ENCODE results near the gene ARID2.

The ARID2 gene

DNA sequence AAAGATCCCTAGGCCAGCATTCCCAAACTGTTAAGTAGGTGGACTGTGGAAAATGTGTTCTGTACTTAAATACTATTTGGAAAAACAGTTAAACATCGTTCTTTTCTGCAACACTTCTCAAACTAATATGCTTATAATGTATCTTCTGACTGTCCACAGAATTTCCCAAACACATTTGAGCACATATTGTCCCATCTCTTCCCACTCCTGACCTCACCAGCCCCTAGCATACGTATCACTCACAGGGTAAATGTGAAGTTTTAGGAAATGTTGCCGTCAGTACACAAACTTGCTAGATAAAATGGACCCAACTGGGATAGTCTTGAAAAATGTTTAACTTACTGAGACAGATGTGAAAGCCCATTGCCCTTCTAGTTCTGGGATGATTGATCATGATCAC, 27.7 kb downstream of the ARID2 start:
- H3K4me1 Mint-ChIP-seq (ENCODE audit: low read depth): peaks cover 13% of the 10 kb centered on the region
- H3K36me3 Mint-ChIP-seq (ENCODE audit: low read depth): peaks cover 16% of the 10 kb centered on the region
- H3K27ac Mint-ChIP-seq: no peak overlapping the region
- no peak for DNase-seq (ENCODE audit: low spot score)
- no peaks in the 10 kb centered on the region for H3K27me3 Mint-ChIP-seq (ENCODE audit: low read depth)
- no peak overlapping the region for H3K4me3 Mint-ChIP-seq
- no peaks in the 10 kb centered on the region for H3K9me3 Mint-ChIP-seq

DNA sequence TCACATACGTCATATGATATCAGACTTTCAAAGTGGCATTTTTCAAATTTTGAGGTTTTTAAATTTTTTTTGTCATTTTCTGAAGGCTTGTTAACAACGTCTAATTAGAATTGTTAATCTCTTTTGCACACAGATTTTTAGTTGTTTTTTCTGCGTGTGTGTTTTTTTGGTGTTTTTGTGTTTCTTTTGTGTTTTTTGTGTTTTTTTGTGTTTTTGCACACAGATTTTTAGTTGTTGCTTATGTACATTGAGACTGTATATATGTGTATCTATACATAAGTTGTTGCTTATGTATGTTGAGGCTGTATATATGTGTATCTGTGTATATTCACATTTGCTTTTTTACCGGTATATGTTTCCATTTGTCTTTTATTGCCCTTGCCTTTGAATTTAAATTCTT, 30.8 kb downstream of the ARID2 start:
- H3K9me3 Mint-ChIP-seq: no peaks in the 10 kb centered on the region
- H3K36me3 Mint-ChIP-seq (ENCODE audit: low read depth): peaks cover 7% of the 10 kb centered on the region
- no peak for DNase-seq (ENCODE audit: low spot score)
- H3K27ac Mint-ChIP-seq: no peak overlapping the region
- no peaks in the 10 kb centered on the region for H3K27me3 Mint-ChIP-seq (ENCODE audit: low read depth)
- H3K4me1 Mint-ChIP-seq (ENCODE audit: low read depth): peaks cover 12% of the 10 kb centered on the region
- no peak overlapping the region for H3K4me3 Mint-ChIP-seq

DNA sequence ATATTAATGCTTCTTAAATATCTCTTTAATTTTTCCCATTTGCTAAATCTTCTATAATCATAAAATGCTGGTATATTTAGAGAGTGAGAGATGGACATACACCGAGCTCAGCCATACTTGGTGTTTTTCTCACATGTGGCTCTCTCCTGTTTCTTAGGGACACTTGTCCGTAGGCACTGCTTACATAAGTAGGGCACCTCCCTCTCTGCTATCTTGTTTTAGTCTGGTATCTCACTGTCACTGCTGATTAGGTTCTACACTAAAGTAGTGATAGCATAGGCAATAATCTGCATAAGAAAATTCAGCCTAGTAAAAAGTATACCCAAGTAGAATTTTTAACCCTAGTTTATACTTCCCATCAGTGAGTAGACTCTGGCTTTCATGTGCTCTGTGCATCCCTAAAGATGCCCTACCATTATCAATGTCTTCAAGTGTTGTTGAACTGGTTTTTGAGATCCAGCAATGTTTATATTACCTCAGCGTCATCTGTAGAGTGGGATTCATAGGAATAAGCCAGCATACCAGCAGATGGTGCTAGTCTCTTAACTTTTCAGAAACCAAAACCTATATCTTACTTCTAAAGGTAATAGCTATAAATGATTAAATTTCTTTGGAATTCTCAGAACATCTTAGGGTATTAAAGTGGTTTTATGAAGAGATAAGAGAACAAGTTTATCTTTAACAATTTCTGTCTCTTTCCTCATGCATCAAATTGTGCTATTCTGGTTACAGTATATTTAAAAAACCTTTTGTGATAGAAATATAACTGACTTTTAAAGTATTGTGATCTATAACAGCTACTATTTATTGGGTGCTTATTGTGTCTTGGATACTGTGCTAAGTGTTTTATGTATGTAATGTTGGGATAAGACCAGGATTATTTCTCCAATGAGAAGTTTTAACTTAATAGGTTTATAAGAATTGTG, 32.9 kb downstream of the ARID2 start:
- peaks cover 10% of the 10 kb centered on the region for H3K36me3 Mint-ChIP-seq (ENCODE audit: low read depth)
- DNase-seq (ENCODE audit: low spot score): no peak
- H3K27ac Mint-ChIP-seq: no peak overlapping the region
- no peaks in the 10 kb centered on the region for H3K27me3 Mint-ChIP-seq (ENCODE audit: low read depth)
- no peak overlapping the region for H3K4me3 Mint-ChIP-seq
- peaks cover 9% of the 10 kb centered on the region for H3K4me1 Mint-ChIP-seq (ENCODE audit: low read depth)
- no peaks in the 10 kb centered on the region for H3K9me3 Mint-ChIP-seq

DNA sequence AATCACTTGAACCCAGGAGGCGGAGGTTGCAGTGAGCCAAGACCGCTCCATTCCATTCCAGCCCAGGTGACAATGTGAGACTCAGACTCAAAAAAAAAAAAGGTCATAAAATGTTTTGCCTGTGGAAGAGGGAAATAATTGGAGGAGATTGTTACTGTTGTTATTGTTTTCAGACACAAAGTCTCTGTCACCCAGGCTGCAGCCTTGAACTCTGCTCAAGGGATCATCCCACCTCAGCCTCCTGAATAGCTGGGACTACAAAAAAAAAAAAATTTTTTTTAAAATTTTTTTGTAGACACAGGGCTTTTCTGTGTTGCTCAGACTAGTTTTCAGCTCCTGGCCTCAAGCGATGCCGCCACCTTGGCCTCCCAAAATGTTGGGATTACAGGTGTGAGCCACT, 33.9 kb downstream of the ARID2 start:
- Mint-ChIP-seq H3K4me1 (ENCODE audit: low read depth) (peaks cover 10% of the 10 kb centered on the region), H3K36me3 (ENCODE audit: low read depth) (peaks cover 16% of the 10 kb centered on the region), H3K9me3 (no peaks in the 10 kb centered on the region), H3K4me3 (no peak overlapping the region), H3K27me3 (ENCODE audit: low read depth) (no peaks in the 10 kb centered on the region), H3K27ac (no peak overlapping the region)
- DNase-seq (ENCODE audit: low spot score): no peak

DNA sequence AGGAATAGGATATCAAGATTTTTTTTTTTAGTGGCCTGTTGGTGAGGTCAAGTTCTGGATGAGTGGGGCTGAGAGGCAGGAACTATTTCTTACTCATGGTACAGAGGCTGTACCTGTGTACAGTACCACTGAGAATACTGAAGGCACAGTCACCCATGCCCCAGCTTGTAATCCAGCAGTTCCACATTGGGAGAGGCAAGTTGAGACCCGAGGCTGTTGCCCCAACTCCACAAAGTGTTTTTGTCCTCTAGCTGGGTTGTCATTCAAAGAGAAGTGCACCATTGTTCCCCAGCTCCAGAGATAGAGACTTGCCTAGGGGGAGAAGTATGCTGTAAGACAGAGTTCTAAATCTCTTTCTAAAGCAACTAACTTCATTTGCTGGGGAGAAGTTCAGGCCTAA, 38.7 kb downstream of the ARID2 start:
- Mint-ChIP-seq H3K4me3 (no peak overlapping the region), H3K27me3 (ENCODE audit: low read depth) (no peaks in the 10 kb centered on the region), H3K36me3 (ENCODE audit: low read depth) (peaks cover 29% of the 10 kb centered on the region), H3K27ac (no peak overlapping the region), H3K4me1 (ENCODE audit: low read depth) (peaks cover 6% of the 10 kb centered on the region), H3K9me3 (peaks cover 10% of the 10 kb centered on the region)
- no peak for DNase-seq (ENCODE audit: low spot score)

DNA sequence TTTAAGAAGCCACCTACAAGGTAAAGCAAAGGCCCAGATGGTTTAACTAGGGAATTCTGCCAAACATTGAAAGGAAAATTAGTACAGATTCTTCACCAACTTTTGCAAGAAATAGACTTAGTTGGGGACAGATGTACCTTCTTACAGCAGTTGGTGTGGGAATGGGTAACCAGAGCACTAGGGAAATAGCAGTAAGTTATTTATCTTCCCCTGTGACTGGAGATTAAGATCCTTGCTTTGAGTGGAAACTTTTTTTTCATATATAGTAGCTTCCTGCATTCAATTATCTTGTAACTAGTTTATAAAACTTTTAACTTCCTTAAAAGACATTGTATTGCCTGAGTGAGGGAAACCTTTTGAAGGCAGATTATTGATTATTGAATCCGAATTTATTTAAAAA, 44.2 kb downstream of the ARID2 start:
- no peak overlapping the region for H3K4me3 Mint-ChIP-seq
- H3K9me3 Mint-ChIP-seq: peaks cover 8% of the 10 kb centered on the region
- no peak overlapping the region for H3K27ac Mint-ChIP-seq
- no peak for DNase-seq (ENCODE audit: low spot score)
- peaks cover 9% of the 10 kb centered on the region for H3K4me1 Mint-ChIP-seq (ENCODE audit: low read depth)
- peaks cover 11% of the 10 kb centered on the region for H3K36me3 Mint-ChIP-seq (ENCODE audit: low read depth)
- H3K27me3 Mint-ChIP-seq (ENCODE audit: low read depth): no peaks in the 10 kb centered on the region

DNA sequence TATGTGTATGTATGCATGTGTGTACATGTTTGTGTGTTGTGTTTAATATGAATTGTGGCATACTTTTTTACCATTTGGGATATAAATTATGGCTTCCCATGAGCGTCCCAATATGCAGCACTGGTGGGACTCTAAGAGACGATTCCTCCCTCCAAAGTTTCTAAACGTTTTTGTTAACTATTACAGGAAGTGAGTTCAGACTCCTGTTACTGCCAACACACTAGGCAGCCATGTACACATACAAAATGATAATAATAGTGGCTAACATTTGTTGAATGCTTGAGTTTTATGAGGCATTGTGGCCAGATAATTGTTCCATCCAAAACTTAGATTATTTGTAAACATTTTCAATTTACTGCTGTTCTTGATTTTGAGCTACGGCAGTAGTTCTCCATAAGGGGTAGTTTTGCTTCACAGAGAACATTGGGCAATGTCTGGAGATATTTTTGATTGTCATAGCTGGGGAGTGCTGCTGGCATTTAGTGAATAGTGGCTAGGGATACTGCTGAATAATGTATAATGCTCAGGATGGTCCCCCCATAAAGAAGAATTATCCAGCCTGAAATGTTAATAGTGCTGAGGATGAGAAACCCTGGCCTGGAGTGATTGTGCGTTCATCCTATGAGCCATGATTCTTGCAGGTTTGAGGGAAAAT, 45.1 kb downstream of the ARID2 start:
- H3K4me1 Mint-ChIP-seq (ENCODE audit: low read depth): peaks cover 9% of the 10 kb centered on the region
- H3K27me3 Mint-ChIP-seq (ENCODE audit: low read depth): no peaks in the 10 kb centered on the region
- H3K27ac Mint-ChIP-seq: no peak overlapping the region
- no peak for DNase-seq (ENCODE audit: low spot score)
- H3K36me3 Mint-ChIP-seq (ENCODE audit: low read depth): peaks cover 4% of the 10 kb centered on the region
- peaks cover 2% of the 10 kb centered on the region for H3K9me3 Mint-ChIP-seq
- H3K4me3 Mint-ChIP-seq: no peak overlapping the region

DNA sequence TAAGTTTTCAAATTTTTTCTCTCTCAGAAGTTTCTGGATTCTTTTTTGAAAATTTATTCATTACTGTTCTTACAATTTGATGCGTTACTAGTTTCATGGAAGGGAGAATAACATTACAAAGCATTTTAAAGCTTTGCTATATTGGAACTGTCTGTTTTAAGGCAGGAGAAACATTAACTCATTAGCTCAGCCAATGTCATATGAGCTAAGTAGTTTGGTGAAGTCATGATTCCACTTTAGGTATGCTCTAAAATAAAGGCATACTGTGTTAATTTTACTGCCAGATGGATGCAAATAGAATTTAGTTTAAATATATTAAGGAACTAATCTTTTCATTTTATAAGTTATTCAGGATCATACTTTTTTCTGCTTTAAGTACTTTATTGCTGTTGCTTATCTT, 46.0 kb downstream of the ARID2 start:
- Mint-ChIP-seq H3K4me1 (ENCODE audit: low read depth) (peaks cover 9% of the 10 kb centered on the region), H3K36me3 (ENCODE audit: low read depth) (peaks cover 3% of the 10 kb centered on the region), H3K27me3 (ENCODE audit: low read depth) (no peaks in the 10 kb centered on the region), H3K4me3 (no peak overlapping the region), H3K27ac (no peak overlapping the region), H3K9me3 (no peaks in the 10 kb centered on the region)
- DNase-seq (ENCODE audit: low spot score): no peak

DNA sequence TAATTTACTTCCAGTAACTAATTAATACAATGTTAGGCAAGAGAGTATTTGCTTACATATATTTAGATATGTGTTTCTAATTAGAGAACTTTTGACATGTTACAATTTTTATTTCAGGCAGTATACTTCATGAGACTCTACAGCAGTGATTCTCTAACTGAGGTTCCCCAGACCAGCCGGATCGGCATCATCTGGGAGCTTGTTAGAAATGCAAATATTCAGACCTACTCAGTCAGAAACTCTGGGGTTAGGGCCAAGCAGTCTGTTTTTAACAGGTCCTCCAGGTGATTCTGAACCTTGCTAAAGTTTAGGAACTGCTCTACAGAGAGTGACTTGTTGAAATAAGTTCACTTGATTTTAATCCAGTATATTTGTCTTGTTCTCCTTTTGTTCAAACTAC, 46.5 kb downstream of the ARID2 start:
- Mint-ChIP-seq H3K36me3 (ENCODE audit: low read depth) (peaks cover 3% of the 10 kb centered on the region), H3K27me3 (ENCODE audit: low read depth) (no peaks in the 10 kb centered on the region), H3K4me1 (ENCODE audit: low read depth) (peaks cover 9% of the 10 kb centered on the region), H3K9me3 (no peaks in the 10 kb centered on the region), H3K27ac (no peak overlapping the region), H3K4me3 (no peak overlapping the region)
- DNase-seq (ENCODE audit: low spot score): no peak

DNA sequence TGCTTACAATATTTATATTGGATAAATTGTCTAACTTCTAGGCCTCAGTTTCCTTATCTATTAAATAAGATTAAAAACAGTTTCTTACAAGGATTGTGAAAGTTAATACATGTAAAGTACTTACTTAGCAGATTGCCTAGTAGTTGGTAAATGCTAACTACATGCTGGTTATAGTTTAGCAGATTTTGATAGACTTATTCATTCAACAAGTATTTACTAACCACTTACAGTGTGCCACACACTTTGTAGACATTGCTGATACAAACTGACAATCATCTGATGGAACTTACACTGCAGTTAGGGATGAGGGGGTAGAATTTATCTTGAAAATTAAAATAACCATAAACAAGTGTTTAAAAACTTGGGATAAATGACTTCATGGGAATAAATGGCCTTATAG, 50.4 kb downstream of the ARID2 start:
- DNase-seq (ENCODE audit: low spot score): no peak
- Mint-ChIP-seq H3K27ac (no peak overlapping the region), H3K4me1 (ENCODE audit: low read depth) (peaks cover 2% of the 10 kb centered on the region), H3K9me3 (no peaks in the 10 kb centered on the region), H3K4me3 (no peak overlapping the region), H3K27me3 (ENCODE audit: low read depth) (no peaks in the 10 kb centered on the region), H3K36me3 (ENCODE audit: low read depth) (peaks cover 2% of the 10 kb centered on the region)

DNA sequence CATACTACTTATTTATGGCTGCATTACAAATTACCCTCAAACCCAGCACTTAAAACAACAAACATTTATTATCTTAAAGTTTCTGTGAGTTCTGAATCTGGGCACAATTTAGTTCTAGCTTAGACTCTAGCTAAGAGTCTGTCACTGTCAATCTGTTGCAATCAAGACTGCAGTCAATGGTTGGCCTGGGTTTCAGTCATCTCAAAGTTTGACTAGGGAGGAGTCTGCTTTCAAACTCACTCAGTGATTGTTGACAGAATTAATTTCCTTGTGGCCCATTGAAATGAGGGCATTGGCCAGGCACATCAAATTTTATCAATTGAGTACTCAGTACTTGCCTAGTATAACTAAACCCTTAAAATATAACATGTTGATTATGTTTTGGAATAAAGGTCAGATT, 51.6 kb downstream of the ARID2 start:
- Mint-ChIP-seq H3K4me1 (ENCODE audit: low read depth) (peaks cover 2% of the 10 kb centered on the region), H3K9me3 (no peaks in the 10 kb centered on the region), H3K4me3 (no peak overlapping the region), H3K27ac (no peak overlapping the region), H3K27me3 (ENCODE audit: low read depth) (no peaks in the 10 kb centered on the region), H3K36me3 (ENCODE audit: low read depth) (peaks cover 2% of the 10 kb centered on the region)
- DNase-seq (ENCODE audit: low spot score): no peak

DNA sequence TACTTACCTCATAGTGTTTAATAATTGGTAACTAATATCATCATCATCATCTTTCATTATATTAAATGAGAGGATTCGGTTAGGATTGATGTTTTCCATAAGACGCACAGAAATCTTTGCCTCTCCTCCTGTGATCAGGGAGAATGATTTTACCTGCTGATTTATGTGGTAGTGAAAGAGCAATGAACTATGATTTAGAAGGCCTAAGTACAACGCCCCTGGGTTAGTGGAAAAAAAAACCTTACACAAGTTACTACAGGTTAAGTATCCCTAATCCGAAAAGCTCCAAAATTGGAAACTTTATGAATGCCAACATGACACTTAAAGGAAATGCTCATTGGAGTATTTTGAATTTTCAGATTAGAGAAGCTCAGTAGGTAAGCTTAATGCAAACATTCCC, 55.8 kb downstream of the ARID2 start:
- Mint-ChIP-seq H3K27me3 (ENCODE audit: low read depth) (no peaks in the 10 kb centered on the region), H3K4me3 (no peak overlapping the region), H3K9me3 (no peaks in the 10 kb centered on the region), H3K36me3 (ENCODE audit: low read depth) (no peaks in the 10 kb centered on the region), H3K4me1 (ENCODE audit: low read depth) (no peaks in the 10 kb centered on the region), H3K27ac (no peak overlapping the region)
- no peak for DNase-seq (ENCODE audit: low spot score)

DNA sequence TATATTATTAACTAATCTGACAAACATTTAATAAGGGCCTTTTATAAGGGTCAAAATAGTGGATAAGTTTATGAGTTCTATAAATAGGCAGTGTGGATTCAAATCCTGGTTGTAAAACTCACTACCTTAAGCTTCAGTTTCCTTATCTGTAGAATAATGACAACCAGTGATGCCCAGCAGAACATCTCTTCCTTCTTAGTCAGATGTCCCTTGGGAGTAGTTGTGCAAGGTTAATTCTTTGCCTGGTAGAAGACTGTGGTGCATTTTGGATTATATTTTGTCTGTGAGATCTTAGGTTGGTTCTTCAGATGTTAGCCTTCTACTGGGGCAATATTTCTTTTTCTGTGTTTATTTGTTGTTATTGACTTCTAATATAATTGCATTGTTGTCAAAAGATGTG, 59.5 kb downstream of the ARID2 start:
- H3K36me3 Mint-ChIP-seq (ENCODE audit: low read depth): no peaks in the 10 kb centered on the region
- H3K4me1 Mint-ChIP-seq (ENCODE audit: low read depth): no peaks in the 10 kb centered on the region
- H3K9me3 Mint-ChIP-seq: no peaks in the 10 kb centered on the region
- DNase-seq (ENCODE audit: low spot score): no peak
- H3K27me3 Mint-ChIP-seq (ENCODE audit: low read depth): no peaks in the 10 kb centered on the region
- no peak overlapping the region for H3K4me3 Mint-ChIP-seq
- H3K27ac Mint-ChIP-seq: no peak overlapping the region

DNA sequence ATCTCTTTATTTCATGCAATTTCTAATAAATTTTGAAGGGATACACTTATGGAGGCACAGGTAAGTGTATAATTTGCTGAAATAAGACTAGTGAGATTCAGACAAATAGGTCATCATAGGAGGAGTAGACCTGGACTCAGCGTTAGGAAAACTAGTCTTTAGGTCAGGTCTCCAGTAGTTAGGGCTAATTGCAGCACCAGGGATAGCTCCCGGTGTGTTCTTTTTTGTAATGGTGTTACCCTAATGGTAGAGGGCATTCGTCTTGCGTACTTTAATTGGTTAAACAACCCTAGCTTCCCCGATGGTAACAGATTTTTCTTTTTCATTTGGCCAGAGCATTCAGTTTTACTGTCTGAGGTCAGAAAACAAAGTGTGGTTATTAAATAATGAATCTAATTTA, 64.9 kb downstream of the ARID2 start:
- peaks cover 10% of the 10 kb centered on the region for H3K36me3 Mint-ChIP-seq (ENCODE audit: low read depth)
- no peak overlapping the region for H3K4me3 Mint-ChIP-seq
- no peaks in the 10 kb centered on the region for H3K9me3 Mint-ChIP-seq
- peaks cover 2% of the 10 kb centered on the region for H3K4me1 Mint-ChIP-seq (ENCODE audit: low read depth)
- H3K27ac Mint-ChIP-seq: no peak overlapping the region
- DNase-seq (ENCODE audit: low spot score): no peak
- no peaks in the 10 kb centered on the region for H3K27me3 Mint-ChIP-seq (ENCODE audit: low read depth)
